22Rv1 (cell line): ENCODE measurements around the gene PTBP3.

Experiments
- CTCF ChIP-seq: fragments of 450-650 bp; IDR thresholded peaks from 2 replicates; pipeline ENCODE4 v1.5.1; 2017; ENCODE audit warnings: mild to moderate bottlenecking
- ZFX ChIP-seq: fragments of 450-650 bp; IDR thresholded peaks from 2 replicates; pipeline ENCODE4 v1.6.1; 2017; ENCODE audit warnings: antibody characterized with exemption, borderline replicate concordance

DNA sequence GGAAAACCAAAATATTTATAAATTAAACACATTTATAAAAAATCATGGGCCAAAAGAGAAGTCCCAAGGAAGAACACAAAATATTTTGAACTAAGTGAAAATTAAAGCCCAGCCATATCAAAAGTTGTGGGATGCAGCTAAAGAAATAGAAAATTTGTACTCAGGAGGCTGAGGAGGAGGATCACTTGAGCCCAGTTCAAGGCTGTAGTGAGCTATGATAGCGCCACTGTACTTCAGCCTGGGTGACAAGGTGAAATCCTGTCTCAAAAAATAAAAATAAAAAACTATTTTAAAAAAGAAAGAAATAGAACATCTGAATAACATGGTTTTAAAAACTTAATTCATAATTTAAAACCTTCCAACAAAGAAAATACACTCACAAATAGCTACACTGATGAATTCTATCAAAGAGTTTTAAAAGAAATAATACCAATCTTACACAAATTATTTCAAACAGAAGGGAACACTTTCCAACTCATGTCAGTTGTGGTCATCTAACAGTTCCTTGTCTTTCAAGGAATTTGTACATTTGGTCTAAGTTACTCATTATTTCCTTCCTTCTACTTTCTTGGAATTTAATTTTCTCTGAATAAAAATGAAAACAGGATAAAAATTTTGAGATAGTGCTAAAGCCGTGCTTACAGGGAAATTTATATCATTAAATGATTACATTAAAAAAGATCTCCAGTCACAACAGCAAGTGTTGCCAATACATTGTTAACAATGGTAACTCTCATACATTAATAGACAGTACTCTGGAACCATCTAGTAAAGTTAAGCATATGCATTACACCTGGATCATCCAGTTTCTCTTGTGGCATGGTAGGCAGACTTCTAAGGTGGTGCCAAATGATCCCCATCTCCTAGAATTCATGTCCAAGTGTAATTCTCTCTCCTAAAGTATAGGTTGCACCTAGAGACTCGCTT lies 17.8 kb downstream of the PTBP3 start:
- TF ChIP-seq CTCF (no peak), ZFX (no peak)
